OCI-LY7 (cell line): Measurements from ENCODE around the gene ABI2. TPM values are rescaled to one million over a fixed set of nuclear protein-coding genes. Genes with fewer than 3 reads are reported as not detected.

ENCODE experiments used
- BruUV-seq: library from RNA; stranded (reverse); fragments of 400-500 nt; replicated peaks from 2 replicates; lab custom pipeline; 2021; lab: Mats Ljungman, UMichigan
- CTCF ChIA-PET: fragments of 300-600 bp; sonication (Branson Sonifier 250); formaldehyde crosslinking; loops from one replicate; lab custom pipeline; 2022; ENCODE audit warnings: antibody characterized with exemption; ENCODE audit not compliant: unreplicated experiment; lab: Charles Lee
- POLR2A ChIA-PET: fragments of 300-600 bp; sonication (Branson Sonifier 250); formaldehyde crosslinking; loops from one replicate; lab custom pipeline; 2022; ENCODE audit warnings: antibody characterized with exemption; lab: Charles Lee
- DNase-seq: peaks from one replicate; pipeline ENCODE4 v3.0.0-alpha.2; 2015; ENCODE audit warnings: low spot score
- H2AFZ ChIP-seq: fragments of 200-600 bp; sonication (generic), shearing (Covaris generic); 2 replicates; pipeline ENCODE4 v1.6.1; 2014; ENCODE audit warnings: mild to moderate bottlenecking, antibody characterized with exemption, low read length, moderate library complexity
- H3K27ac ChIP-seq: fragments of 200-600 bp; sonication (generic); 2 replicates; pipeline ENCODE4 v1.5.1; 2014; ENCODE audit warnings: mixed run types, low read depth, mild to moderate bottlenecking, moderate library complexity, low read length, inconsistent platforms; ENCODE audit not compliant: poor library complexity, severe bottlenecking
- H3K36me3 ChIP-seq: fragments of 200-600 bp; sonication (generic); 2 replicates; pipeline ENCODE4 v1.6.1; 2014; ENCODE audit warnings: mild to moderate bottlenecking, antibody characterized with exemption, low read length, moderate library complexity, mixed read lengths; ENCODE audit not compliant: insufficient read depth
- H3K4me1 ChIP-seq: fragments of 200-600 bp; sonication (generic); 2 replicates; pipeline ENCODE4 v1.5.1; 2014; ENCODE audit warnings: mild to moderate bottlenecking, low read length; ENCODE audit not compliant: insufficient read depth, poor library complexity, severe bottlenecking
- H3K4me2 ChIP-seq: fragments of 200-600 bp; sonication (generic); 2 replicates; pipeline ENCODE4 v1.6.1; 2014; ENCODE audit warnings: mild to moderate bottlenecking, low read length
- H3K4me3 ChIP-seq: fragments of 200-600 bp; sonication (generic); 2 replicates; pipeline ENCODE4 v1.5.1; 2014; ENCODE audit warnings: mild to moderate bottlenecking, low read depth, low read length; ENCODE audit not compliant: poor library complexity, severe bottlenecking
- H3K79me2 ChIP-seq: fragments of 200-600 bp; sonication (generic); 2 replicates; pipeline ENCODE4 v1.6.1; 2016; ENCODE audit warnings: low read depth, mild to moderate bottlenecking, low read length, moderate library complexity, mixed read lengths; ENCODE audit not compliant: insufficient read depth
- H3K9me2 ChIP-seq: fragments of 200-600 bp; sonication (generic); 2 replicates; pipeline ENCODE4 v1.6.1; 2016; ENCODE audit warnings: mild to moderate bottlenecking, low read length, mixed read lengths; ENCODE audit not compliant: insufficient read depth
- H3K9me3 ChIP-seq: fragments of 200-600 bp; sonication (generic); 2 replicates; pipeline ENCODE4 v1.6.1; 2014; ENCODE audit warnings: mild to moderate bottlenecking, mixed run types, low read length, mixed read lengths
- H4K20me1 ChIP-seq: fragments of 200-600 bp; sonication (generic); 2 replicates; pipeline ENCODE4 v1.6.1; 2014; ENCODE audit warnings: mild to moderate bottlenecking, antibody characterized with exemption, low read length, moderate library complexity, mixed read lengths; ENCODE audit not compliant: insufficient read depth
- CTCF ChIP-seq: fragments of 200-600 bp; sonication (generic); conservative IDR thresholded peaks from 2 replicates; pipeline ENCODE4 v1.5.1; 2014; ENCODE audit warnings: mild to moderate bottlenecking, antibody characterized with exemption, low read length, moderate library complexity, mixed read lengths
- EZH2phosphoT487 ChIP-seq: fragments of 200-600 bp; sonication (generic); IDR thresholded peaks from 2 replicates; pipeline ENCODE4 v1.6.1; 2018; ENCODE audit warnings: low read depth, borderline replicate concordance, mild to moderate bottlenecking, mixed run types, antibody characterized with exemption, low read length, moderate library complexity, mixed read lengths
- intact Hi-C: fragments of 100-400 bp; cut with micrococcal nuclease; formaldehyde crosslinking; loops from one replicate; pipeline ENCODE4 v1.10.0; 2022; ENCODE audit not compliant: unreplicated experiment
- total RNA-seq, 2 experiments: library from RNA; depleted of rRNA in 1 of 2; stranded (reverse); fragments of >200 nt in 1 of 2; shearing (Covaris generic) in 1 of 2; gene quantifications; 2 replicates each; pipeline ENCODE4 v1.2.3, GENCODE V29; 2014 to 2022

ABI2 gene
- total RNA-seq, 2 experiments from 2014 or later: 37.9 to 64.6 TPM

DNA sequence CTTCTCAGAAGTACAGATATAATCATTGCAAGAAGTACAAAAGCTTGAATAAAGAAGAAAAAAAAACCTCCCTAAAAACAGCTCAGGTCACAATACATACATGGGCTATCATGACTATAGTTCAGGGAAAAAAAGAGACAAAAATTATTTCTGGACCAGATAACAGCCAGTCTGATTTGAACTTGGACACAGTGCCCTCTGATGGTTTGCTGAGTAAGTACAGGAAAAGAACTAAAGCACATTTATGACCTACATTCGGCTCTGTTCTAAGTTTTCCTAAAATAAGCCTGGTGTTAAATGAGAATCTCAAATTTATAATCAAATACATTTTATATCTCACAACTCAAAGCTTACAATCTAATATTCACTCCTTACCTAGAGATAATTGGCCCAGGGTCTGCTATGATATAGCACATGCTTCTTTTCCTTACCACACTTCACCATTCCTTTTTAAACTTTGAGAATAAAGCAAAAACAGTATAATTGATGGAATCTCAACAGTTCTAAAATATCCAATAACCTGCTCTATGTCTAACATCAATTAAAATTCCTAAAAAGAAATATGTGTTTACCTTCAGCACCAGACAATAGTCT is 125.8 kb downstream of the ABI2 start:
- Histone ChIP-seq H3K79me2 (no peaks in the 10 kb centered on the region), H3K27ac (no peak overlapping the region), H3K9me3 (no peaks in the 10 kb centered on the region), H3K4me1 (peaks cover 9% of the 10 kb centered on the region), H3K4me3 (no peak overlapping the region), H2AFZ (no peak overlapping the region), H4K20me1 (no peaks in the 10 kb centered on the region), H3K9me2 (no peaks in the 10 kb centered on the region), H3K4me2 (no peak overlapping the region), H3K36me3 (peaks cover 77% of the 10 kb centered on the region)
- ChIA-PET CTCF (interaction anchor here (0.9 to 1.3 kb wide), 2 partner anchors 25 to 229 kb away, joined by 3 read pairs; no protein-coding TSS in a partner anchor), POLR2A (interaction anchor here (0.9 to 1.3 kb wide), 3 partner anchors 13 to 80 kb away, joined by 3 to 5 read pairs (median 5); no protein-coding TSS in a partner anchor)
- peak; percentile 71 for DNase-seq
- no TSS peak for BruUV-seq
- TF ChIP-seq CTCF: peak; percentile 96
- no peak for TF ChIP-seq EZH2phosphoT487
- intact Hi-C loops: loop anchor here (1.0 to 5.0 kb wide), 4 partner anchors 217 to 882 kb away; partner anchors contain the start of gene CYP20A1

- no peak for DNase-seq
- Histone ChIP-seq H3K27ac (no peak overlapping the region), H4K20me1 (no peaks in the 10 kb centered on the region), H3K4me3 (no peak overlapping the region), H3K9me3 (no peaks in the 10 kb centered on the region), H3K4me2 (no peak overlapping the region), H3K4me1 (peaks cover 9% of the 10 kb centered on the region), H3K79me2 (no peaks in the 10 kb centered on the region), H2AFZ (no peak overlapping the region), H3K9me2 (no peaks in the 10 kb centered on the region), H3K36me3 (peaks cover 86% of the 10 kb centered on the region)
- no TSS peak for BruUV-seq
- CTCF ChIA-PET: interaction anchor here (1.3 kb wide), 1 partner anchor 26 kb away, joined by 3 read pairs; no protein-coding TSS in a partner anchor
- intact Hi-C loops: no loop called here
- TF ChIP-seq EZH2phosphoT487: no peak
- TF ChIP-seq CTCF: no peak
- POLR2A ChIA-PET: interaction anchor here (0.6 kb wide), 1 partner anchor 30 kb away, joined by 3 read pairs; no protein-coding TSS in a partner anchor
Measured at GRCh38 chr2:203455209-203455608, 127.0 kb downstream of the ABI2 start.

DNA sequence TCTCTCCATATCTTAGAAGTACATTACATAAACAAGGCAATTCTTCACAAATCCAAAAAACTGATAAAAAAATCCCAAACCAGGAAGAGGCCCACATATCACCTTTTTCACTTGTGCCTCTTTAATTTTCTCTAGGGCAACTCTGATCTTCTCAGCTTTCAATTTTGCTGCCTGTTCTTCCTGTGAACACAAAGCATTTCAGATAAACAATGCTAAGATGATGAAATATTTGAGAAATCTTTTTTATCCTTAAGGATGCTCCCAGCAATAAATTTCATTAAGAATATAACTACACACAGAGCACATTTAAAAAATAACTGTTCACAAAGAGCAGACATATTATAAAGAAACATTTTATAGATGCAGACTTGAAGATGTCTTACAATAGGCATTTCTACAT is 133.6 kb downstream of the ABI2 start:
- H3K36me3 ChIP-seq: peaks cover 38% of the 10 kb centered on the region
- DNase-seq: no peak
- H2AFZ ChIP-seq: no peak overlapping the region
- H3K79me2 ChIP-seq: no peaks in the 10 kb centered on the region
- CTCF ChIA-PET: no interaction called here
- no peak overlapping the region for H3K4me2 ChIP-seq
- no peaks in the 10 kb centered on the region for H3K9me2 ChIP-seq
- peaks cover 9% of the 10 kb centered on the region for H3K4me1 ChIP-seq
- H3K9me3 ChIP-seq: no peaks in the 10 kb centered on the region
- no peaks in the 10 kb centered on the region for H4K20me1 ChIP-seq
- H3K27ac ChIP-seq: no peak overlapping the region
- POLR2A ChIA-PET: interaction anchor here (1.1 kb wide), 1 partner anchor 12 kb away, joined by 3 read pairs; no protein-coding TSS in a partner anchor
- no peak overlapping the region for H3K4me3 ChIP-seq
- intact Hi-C loops: no loop called here
- no TSS peak for BruUV-seq
- TF ChIP-seq CTCF: no peak
